HepG2 (cell line): ENCODE measurements around the gene BEST3. TPM values are rescaled to one million over a fixed set of nuclear protein-coding genes. Genes with fewer than 3 reads are reported as not detected.

ENCODE experiments used
- ATAC-seq: fragments of 200-7000 bp; cut with Tn5 transposase; 3 replicates; pipeline ENCODE4 v1.9.1; 2020; ENCODE audit warnings: mild to moderate bottlenecking, moderate library complexity
- BruUV-seq: library from RNA; stranded (reverse); fragments of 400-500 nt; replicated peaks from 2 replicates; lab custom pipeline; 2021; lab: Mats Ljungman, UMichigan
- CTCF ChIA-PET: fragments of 300-600 bp; formaldehyde crosslinking; extraction: SDS; loops from one replicate; lab custom pipeline; 2021; ENCODE audit warnings: low total read pairs, inconsistent platforms, low intra/inter-chr PET ratio; lab: Yijun Ruan, JAX
- POLR2A ChIA-PET: fragments of 350-600 bp; sonication (Branson Sonifier 250); formaldehyde crosslinking; loops from one replicate; lab custom pipeline; 2020; ENCODE audit warnings: antibody characterized with exemption, inconsistent platforms; lab: Yijun Ruan, JAX
- DNase-seq: peaks from one replicate; pipeline ENCODE4 v3.0.0-alpha.2; 2015; ENCODE audit warnings: low spot score
- FAIRE-seq: peaks from 3 replicates; lab custom pipeline; 2011; peaks lifted over from hg19 to GRCh38; lab: Jason Lieb, UNC
- H2AFZ ChIP-seq: one replicate; pipeline ENCODE4 v1.6.1; 2011; ENCODE audit warnings: low read length, inconsistent platforms
- H3K27ac ChIP-seq: fragments of 300-600 bp; 3 replicates; pipeline ENCODE4 v1.8.0; 2011; ENCODE audit warnings: mixed run types, mild to moderate bottlenecking, mixed read lengths, low read length, inconsistent platforms; ENCODE audit not compliant: insufficient read depth; ENCODE audit errors: extremely low read length
- H3K27me3 ChIP-seq, 2 experiments: fragments of 200-600 bp in 1 of 2; 2 replicates in 1 of 2; 3 replicates in 1 of 2; pipeline versions ENCODE4 v1.6.0 to v1.8.0; 2011; ENCODE audit warnings: low read length in 2 of 2, mild to moderate bottlenecking in 2 of 2, moderate library complexity in 2 of 2, inconsistent platforms in 1 of 2; ENCODE audit not compliant: insufficient read depth in 2 of 2, control insufficient read depth in 1 of 2
- H3K36me3 ChIP-seq, 2 experiments: fragments of 200-600 bp in 1 of 2; replicated peaks in 1 of 2; 2 replicates in 1 of 2; 3 replicates in 1 of 2; pipeline versions ENCODE4 v1.5.1 to v1.8.0; 2011; ENCODE audit warnings: low read length in 2 of 2, inconsistent platforms in 1 of 2; ENCODE audit not compliant: insufficient read depth in 2 of 2, control insufficient read depth in 1 of 2
- H3K4me1 ChIP-seq: 2 replicates; pipeline ENCODE4 v1.5.1; 2012; ENCODE audit warnings: low read length, inconsistent platforms; ENCODE audit not compliant: insufficient read depth
- H3K4me2 ChIP-seq: 2 replicates; pipeline ENCODE4 v1.6.0; 2011; ENCODE audit warnings: low read depth, low read length, inconsistent platforms
- H3K4me3 ChIP-seq, 3 experiments: fragments of 200-600 bp in 1 of 3; sonication (generic), shearing (Covaris generic) in 1 of 3; replicated peaks in 1 of 3; 2 replicates each; pipeline ENCODE4 v1.5.1; 2011 to 2016; ENCODE audit warnings: low read length in 3 of 3, inconsistent platforms in 2 of 3, low read depth in 2 of 3, mild to moderate bottlenecking in 2 of 3, control low read depth in 1 of 3, mixed read lengths in 1 of 3; ENCODE audit not compliant: insufficient read depth in 1 of 3
- H3K79me2 ChIP-seq: one replicate; pipeline ENCODE4 v1.6.1; 2011; ENCODE audit warnings: low read length, inconsistent platforms; ENCODE audit not compliant: insufficient read depth
- H3K9ac ChIP-seq: 2 replicates; pipeline ENCODE4 v1.6.0; 2011; ENCODE audit warnings: mild to moderate bottlenecking, low read depth, low read length, inconsistent platforms; ENCODE audit not compliant: insufficient read depth
- H3K9me3 ChIP-seq: 2 replicates; pipeline ENCODE4 v1.5.1; 2012; ENCODE audit warnings: mild to moderate bottlenecking, low read length
- H4K20me1 ChIP-seq: 2 replicates; pipeline ENCODE4 v1.6.0; 2011; ENCODE audit warnings: inconsistent platforms, mild to moderate bottlenecking, low read length, moderate library complexity; ENCODE audit not compliant: insufficient read depth
- AFF4 ChIP-seq: sonication (generic); formaldehyde crosslinking; IDR thresholded peaks from 2 replicates; pipeline ENCODE4 v1.4.0; 2020; ENCODE audit warnings: missing genetic modification reagents
- BCL3 ChIP-seq: sonication (generic); formaldehyde crosslinking; IDR thresholded peaks from 2 replicates; pipeline ENCODE4 v1.5.1; 2020; ENCODE audit warnings: mild to moderate bottlenecking, missing genetic modification reagents, moderate library complexity
- KAT2B ChIP-seq: fragments of 150-350 bp; IDR thresholded peaks from 2 replicates; pipeline ENCODE4 v1.6.1; 2014; ENCODE audit warnings: low read depth, low read length, borderline replicate concordance
- KDM4B ChIP-seq: sonication (generic); formaldehyde crosslinking; IDR thresholded peaks from 2 replicates; pipeline ENCODE4 v1.4.0; 2020; ENCODE audit warnings: missing genetic modification reagents
- NCOA5 ChIP-seq: sonication (generic); formaldehyde crosslinking; IDR thresholded peaks from 2 replicates; pipeline ENCODE4 v1.4.0; 2020; ENCODE audit warnings: missing genetic modification reagents
- SIX4 ChIP-seq: sonication (generic); formaldehyde crosslinking; IDR thresholded peaks from 2 replicates; pipeline ENCODE4 v1.4.0; 2020; ENCODE audit warnings: missing genetic modification reagents
- SUZ12 ChIP-seq: fragments of 150-350 bp; IDR thresholded peaks from 2 replicates; pipeline ENCODE4 v1.6.1; 2014; ENCODE audit warnings: low read depth, low read length
- TGIF2 ChIP-seq: IDR thresholded peaks from 2 replicates; pipeline ENCODE4 v1.6.1; 2016; ENCODE audit warnings: control low read depth, missing compliant biosample characterization
- ZFP37 ChIP-seq: sonication (generic); formaldehyde crosslinking; IDR thresholded peaks from 2 replicates; pipeline ENCODE4 v1.4.0; 2020; ENCODE audit warnings: missing genetic modification reagents, borderline replicate concordance
- ZNF451 ChIP-seq: sonication (generic); formaldehyde crosslinking; IDR thresholded peaks from 2 replicates; pipeline ENCODE4 v1.5.0; 2020; ENCODE audit warnings: mild to moderate bottlenecking, missing genetic modification reagents
- ZNF609 ChIP-seq: sonication (generic); formaldehyde crosslinking; IDR thresholded peaks from 2 replicates; pipeline ENCODE4 v1.4.0; 2020; ENCODE audit warnings: mild to moderate bottlenecking, missing genetic modification reagents, borderline replicate concordance
- WGBS: methylation state at CpG from one replicate; pipeline ENCODE4 v1.1.6; 2017; ENCODE audit warnings: low lambda C conversion rate; 5-methylcytosine and 5-hydroxymethylcytosine counted together
- in situ Hi-C: cut with HindIII; loops from 2 replicates; pipeline ENCODE4 v1.10.0; 2017; ENCODE audit warnings: low pct_unique_long_range_greater_than_20kb; ENCODE audit not compliant: extremely low pct_ligation_motif_present
- intact Hi-C: fragments of 100-400 bp; cut with micrococcal nuclease; formaldehyde crosslinking; loops from one replicate; pipeline ENCODE4 v1.10.0; 2022; ENCODE audit not compliant: unreplicated experiment
- polyA plus RNA-seq, 8 experiments: library from polyadenylated mRNA; depleted of rRNA in 3 of 8; stranded (reverse) in 7 of 8; unstranded in 1 of 8; fragments of >200 nt; fragmentation: Illumina TruSeq in 4 of 8; extraction: Trizol in 4 of 8; gene quantifications; 2 replicates each; pipeline versions ENCODE4 v1.2.1 to v1.2.3, GENCODE V29; 2011 to 2016; ENCODE audit warnings: low read depth in 4 of 8, missing spikeins in 1 of 8, mixed read lengths in 1 of 8; ENCODE audit not compliant: insufficient read depth in 1 of 8
- total RNA-seq, 5 experiments: library from RNA; depleted of rRNA; stranded (reverse); fragments of >200 nt; fragmentation: Illumina TruSeq; extraction: Trizol; gene quantifications; 2 replicates each; pipeline ENCODE4 v1.2.3, GENCODE V29; 2016; ENCODE audit warnings: low read depth in 1 of 5

Gene BEST3
- total and polyA plus RNA-seq, 2 of the 13 experiments (the other 11 are each of a cell fraction or from before 2014, with no cell fraction given): not detected

GRCh38 chr12:69610729-69611128 is 88.4 kb downstream of the BEST3 start, which contains the start of gene LRRC10 (continued):
- TF ChIP-seq AFF4 (CRISPR knock-in tag) (no peak), KAT2B (no peak)
- TF ChIP-seq, all 625 proteins: peak for 0

GRCh38 chr12:69610126-69610525 is 89.0 kb downstream of the BEST3 start:
- H3K79me2 ChIP-seq: no peaks in the 10 kb centered on the region
- no peak for FAIRE-seq
- ChIA-PET POLR2A (no interaction called here), CTCF (no interaction called here)
- H3K4me1 ChIP-seq: no peaks in the 10 kb centered on the region
- no peak overlapping the region for H3K4me3 ChIP-seq
- no peak overlapping the region for H3K27ac ChIP-seq
- no peaks in the 10 kb centered on the region for H3K9me3 ChIP-seq
- BruUV-seq: no TSS peak
- H3K9ac ChIP-seq: no peak overlapping the region
- no peak overlapping the region for H3K4me2 ChIP-seq
- H4K20me1 ChIP-seq: no peaks in the 10 kb centered on the region
- no peaks in the 10 kb centered on the region for H3K36me3 ChIP-seq
- 76% methylated on average over 13 of the region's 15 CpGs for WGBS
- no peak for DNase-seq
- ATAC-seq: no peak; the same call in 2 of the 3 replicates
- H3K27me3 ChIP-seq: no peaks in the 10 kb centered on the region
- in situ Hi-C loops: no loop called here
- intact Hi-C loops: no loop called here
- no peak overlapping the region for H2AFZ ChIP-seq
- no peak for TF ChIP-seq ZNF609 (CRISPR knock-in tag)
- no peak for TF ChIP-seq ZFP37 (CRISPR knock-in tag)
- no peak for TF ChIP-seq BCL3 (CRISPR knock-in tag)
- no peak for TF ChIP-seq NCOA5 (CRISPR knock-in tag)
- no peak for TF ChIP-seq SIX4 (CRISPR knock-in tag)
- no peak for TF ChIP-seq ZNF451
- TF ChIP-seq SUZ12: no peak
- no peak for TF ChIP-seq TGIF2
- TF ChIP-seq KDM4B: no peak
